HG02678 (cell line): ENCODE measurements around the gene PRDM5.
"Not testable (repeated sequence)": the region's sequence is repeated elsewhere in the genome, so short reads cannot be mapped to it uniquely, and the experiment has no call there.

Source experiments
- ATAC-seq: cut with Tn5 transposase; IDR thresholded peaks from one replicate; pipeline ENCODE4 v1.9.1; 2021; ENCODE audit warnings: mild to moderate bottlenecking, moderate library complexity; ENCODE audit not compliant: unreplicated experiment

PRDM5 gene

GRCh38 chr4:120761070-120761469, 161.5 kb downstream of the PRDM5 start:
- ATAC-seq, result no peak

DNA sequence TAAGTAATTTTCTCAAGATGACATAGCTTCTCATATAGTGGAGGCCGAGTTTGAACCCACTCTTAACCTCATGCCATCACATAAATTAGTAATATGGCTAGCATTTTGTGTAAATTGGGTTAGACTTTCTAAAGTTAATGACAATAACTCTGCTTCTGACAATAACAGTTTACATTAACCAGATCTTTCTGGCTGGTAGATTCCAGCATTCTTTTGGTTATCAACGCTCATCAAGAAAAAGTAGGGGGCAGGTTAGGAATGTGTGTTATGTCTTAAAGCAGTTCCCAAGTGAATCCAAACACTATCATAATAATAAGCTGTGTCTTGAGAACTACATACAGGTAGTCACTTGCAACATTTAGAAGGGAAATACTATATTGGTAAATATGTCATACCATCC, 162.5 kb downstream of the PRDM5 start:
- no peak for ATAC-seq

DNA sequence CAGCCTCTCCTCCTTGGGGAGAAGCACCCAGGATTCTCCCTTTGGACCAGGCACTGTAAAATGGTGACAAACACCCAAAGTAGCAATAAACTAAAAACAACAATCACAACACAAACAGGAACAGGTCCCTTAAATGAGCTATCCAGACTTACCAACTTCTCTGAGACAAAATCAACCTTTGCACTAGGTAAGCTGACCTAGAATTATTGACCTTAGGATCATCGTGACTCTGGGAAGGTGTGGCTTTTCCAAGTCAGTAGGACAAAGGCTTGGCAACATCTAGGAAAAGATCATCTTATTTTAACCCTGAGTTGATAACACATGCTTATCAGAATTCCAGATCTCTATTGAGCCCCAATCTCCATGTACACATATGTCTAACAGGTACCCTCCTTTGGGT, 166.7 kb downstream of the PRDM5 start:
- no peak for ATAC-seq

DNA sequence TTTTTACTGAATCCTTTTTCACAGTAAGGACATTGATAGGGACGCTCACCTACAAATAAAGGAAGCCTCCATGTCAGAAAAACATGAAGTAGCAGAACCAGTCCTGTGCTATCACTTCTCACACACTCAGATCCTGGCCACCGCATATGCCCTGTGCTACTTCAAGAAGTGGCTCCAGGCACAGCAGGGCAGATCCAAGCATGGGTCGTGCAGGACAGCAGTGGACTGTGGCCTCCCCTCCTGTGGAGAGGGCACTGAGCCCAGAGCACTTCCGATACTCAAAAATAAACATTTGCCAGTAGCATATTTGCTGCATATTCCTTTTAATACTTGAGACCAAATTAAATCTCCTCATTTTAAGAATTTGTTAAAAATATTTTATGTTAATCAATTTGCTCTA, 167.9 kb downstream of the PRDM5 start:
- no peak for ATAC-seq

DNA sequence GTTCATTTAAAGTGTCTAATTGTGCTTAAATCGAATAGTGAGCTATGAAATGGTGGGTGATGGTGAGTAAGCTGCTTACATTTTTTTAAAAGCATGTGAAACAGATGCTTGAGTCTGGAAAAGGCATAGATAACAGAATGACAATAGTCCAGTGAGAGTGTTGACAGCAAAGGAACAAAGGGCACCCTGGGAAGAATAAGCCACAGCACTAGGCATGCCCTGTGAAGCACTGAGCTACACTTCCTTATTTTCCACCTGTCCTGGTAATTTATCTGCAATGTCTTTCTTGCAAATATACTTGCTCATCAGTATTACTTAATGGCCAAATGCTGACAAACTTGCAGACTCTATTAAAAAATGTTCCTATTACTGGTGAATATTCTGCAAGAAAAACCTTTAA, 168.7 kb downstream of the PRDM5 start:
- ATAC-seq, result no peak

DNA sequence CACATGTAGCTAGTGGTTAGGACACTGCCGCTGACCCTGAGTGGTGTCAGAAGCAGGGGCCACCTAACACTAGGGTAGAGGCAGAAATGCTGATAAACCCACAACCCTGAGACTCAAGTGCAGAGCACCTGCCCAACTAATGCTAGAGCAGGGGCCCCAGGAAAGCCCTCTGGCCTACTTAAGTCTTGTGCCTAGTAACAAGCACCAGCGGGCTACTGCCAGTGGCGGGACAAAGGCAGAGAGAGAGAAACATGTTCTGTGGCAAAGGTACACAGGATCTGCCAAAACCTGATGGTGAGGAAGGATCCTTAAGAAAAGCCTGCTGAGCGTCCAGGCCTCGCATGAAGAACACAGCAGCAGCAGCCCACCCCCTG, 172.4 kb downstream of the PRDM5 start:
- no peak for ATAC-seq

GRCh38 chr4:120749445-120750151, 172.9 kb downstream of the PRDM5 start:
- peak; percentile 97 for ATAC-seq

DNA sequence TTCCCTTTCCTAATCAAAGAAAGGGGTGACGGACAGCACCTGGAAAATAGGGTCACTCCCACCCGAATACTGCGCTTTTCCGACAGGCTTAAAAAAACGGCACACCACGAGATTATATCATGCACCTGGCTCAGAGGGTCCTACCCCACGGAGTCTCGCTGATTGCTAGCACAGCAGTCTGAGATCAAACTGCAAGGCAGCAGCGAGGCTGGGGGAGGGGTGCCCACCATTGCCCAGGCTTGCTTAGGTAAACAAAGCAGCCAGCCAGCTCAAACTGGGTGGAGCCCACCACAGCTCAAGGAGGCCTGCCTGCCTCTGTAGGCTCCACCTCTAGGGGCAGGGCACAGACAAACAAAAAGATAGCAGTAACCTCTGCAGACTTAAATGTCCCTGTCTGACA, 180.9 kb downstream of the PRDM5 start:
- ATAC-seq, result not testable (repeated sequence)

DNA sequence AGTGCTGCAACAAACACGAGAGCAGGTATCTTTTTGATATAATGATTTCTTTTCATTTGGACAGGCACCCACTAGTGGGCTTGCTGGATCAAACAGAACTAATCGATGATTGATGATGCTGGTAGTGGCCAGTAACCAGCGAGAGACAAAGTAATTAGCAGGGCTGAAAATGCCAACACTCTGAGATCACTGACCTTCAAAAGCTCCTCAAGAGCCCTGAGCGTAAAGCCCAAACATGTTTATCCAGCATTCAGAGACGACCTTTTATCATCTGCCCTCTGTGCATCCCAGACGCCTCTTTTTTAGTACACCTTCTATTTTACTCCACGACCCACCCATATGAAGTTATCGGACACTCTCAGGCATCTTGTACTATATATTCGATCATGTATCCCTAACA, 186.2 kb downstream of the PRDM5 start:
- no peak for ATAC-seq

DNA sequence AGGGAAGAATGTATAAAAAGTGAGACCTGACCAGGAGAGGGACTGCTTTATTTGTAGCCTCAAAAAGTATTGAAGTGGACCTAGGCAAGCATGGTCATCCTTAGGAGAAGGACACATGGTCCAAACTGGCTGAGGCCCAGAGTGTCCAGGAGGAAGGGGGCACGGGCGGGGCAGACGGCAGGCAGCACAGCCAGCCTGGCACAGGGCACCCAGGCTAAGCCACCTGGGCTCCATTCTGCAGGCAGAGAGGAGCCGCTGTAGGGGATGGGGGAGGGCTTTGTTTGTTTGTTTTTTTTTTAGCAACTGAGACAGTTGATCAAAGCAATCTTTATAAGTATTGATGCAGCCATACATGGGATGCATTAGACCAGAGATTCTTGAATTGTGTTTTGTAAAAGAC, 188.6 kb downstream of the PRDM5 start:
- no peak for ATAC-seq

- ATAC-seq, result no peak
These were observed 189.5 kb downstream of the PRDM5 start for GRCh38 chr4:120733054-120733453.

GRCh38 chr4:120731561-120731960, 191.0 kb downstream of the PRDM5 start:
- no peak for ATAC-seq

DNA sequence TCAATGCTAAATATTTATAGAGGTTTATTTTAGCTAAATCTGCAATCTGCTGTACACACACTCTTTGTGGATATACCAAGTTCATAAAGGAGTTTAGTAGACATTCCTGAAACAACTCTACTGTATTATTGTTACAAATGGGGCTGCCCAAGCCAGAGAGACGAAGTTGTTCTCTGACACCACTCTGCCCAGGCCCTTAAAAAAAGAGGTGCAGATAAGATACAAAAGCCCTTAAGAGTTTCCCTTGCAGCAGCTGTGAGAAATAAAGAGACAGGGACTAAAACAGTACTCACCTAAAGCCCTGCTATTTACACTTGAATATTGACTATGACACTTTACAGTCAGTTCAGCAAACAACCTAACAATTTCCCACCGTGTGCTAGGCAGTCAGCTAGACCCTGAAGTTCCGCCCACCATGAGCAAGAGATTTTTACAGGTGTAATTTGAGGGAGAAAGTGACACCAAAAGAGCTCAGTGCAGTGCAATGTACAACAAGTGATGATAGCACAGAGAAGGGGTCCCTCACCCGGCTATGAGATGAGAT, 191.7 kb downstream of the PRDM5 start:
- no peak for ATAC-seq

DNA sequence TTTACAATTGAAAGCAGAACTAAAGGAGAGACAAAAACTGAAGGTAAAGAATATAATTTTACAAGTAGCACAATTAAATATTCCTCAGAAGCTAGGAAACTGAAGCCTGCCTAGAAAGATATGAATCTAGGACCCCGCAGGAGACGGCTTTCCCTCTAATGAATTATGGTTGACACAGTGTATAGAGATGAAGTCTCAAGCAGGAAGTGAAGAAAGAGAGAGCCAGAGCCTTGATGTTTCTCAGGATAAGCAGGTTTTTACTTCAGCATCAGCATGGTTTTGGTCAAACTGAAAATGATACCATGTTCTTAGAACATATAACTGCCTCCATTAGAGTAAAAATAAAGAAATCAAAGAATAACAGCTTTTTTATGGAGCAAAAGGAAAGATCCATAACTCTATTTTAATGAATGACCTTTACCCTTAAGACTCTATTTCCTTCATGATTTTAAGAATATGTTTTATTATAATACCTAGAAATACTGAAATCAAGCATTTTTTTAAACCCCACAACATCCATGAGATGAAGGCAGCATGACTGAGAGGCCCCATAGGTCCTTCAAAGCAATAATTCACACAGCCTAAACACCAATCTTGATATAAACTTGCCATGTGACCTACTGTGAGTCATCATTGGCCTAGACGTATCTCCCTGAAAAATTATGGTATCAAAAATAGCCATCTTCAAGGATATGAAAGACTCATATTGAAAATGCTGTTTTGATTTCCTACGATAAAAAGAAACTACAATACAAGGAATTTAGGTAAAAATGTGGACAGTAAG, 193.4 kb downstream of the PRDM5 start:
- no peak for ATAC-seq

GRCh38 chr4:120725639-120726580, 196.6 kb downstream of the PRDM5 start:
- ATAC-seq, result no peak

DNA sequence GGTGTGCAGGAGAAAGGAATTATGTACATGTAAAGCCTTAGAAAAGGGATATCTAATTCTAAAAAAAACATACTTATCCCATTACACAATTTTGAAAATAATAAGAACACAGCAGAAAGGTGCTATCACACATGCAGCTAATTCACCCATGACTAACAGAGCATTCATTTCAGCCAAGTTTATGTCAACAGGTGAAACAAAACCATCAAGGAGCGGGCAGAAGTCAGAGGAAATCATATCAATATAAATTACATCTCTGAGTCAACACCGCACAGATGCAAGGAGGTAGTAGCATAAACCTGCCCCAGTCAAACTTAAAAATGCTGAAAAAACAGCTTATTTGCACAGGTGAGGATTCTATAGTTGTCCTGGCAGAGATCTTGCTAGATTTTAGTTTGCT, 197.9 kb downstream of the PRDM5 start:
- ATAC-seq, result no peak

DNA sequence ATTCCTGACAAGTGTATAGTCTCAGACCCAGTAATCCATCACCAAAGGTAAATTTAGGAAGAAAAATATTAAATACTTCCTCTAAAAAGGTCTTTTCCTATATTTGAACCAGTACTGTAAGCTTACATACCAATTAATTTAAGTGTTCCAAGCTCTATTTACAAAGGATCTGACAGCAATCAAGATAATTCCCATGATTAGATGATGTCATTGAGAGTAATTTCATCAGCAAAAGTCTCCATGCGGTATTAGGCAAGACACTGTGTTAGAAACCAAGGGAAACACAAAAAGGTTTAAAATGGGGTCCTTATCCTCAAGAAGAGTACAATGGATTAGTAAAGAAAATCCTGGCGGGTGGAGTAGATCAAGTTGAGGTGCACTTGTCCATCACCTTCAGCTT, 198.5 kb downstream of the PRDM5 start:
- ATAC-seq, result no peak

- ATAC-seq, result no peak
These were observed 199.4 kb downstream of the PRDM5 start for GRCh38 chr4:120723105-120723504.

GRCh38 chr4:120722655-120723054, 199.9 kb downstream of the PRDM5 start:
- no peak for ATAC-seq

DNA sequence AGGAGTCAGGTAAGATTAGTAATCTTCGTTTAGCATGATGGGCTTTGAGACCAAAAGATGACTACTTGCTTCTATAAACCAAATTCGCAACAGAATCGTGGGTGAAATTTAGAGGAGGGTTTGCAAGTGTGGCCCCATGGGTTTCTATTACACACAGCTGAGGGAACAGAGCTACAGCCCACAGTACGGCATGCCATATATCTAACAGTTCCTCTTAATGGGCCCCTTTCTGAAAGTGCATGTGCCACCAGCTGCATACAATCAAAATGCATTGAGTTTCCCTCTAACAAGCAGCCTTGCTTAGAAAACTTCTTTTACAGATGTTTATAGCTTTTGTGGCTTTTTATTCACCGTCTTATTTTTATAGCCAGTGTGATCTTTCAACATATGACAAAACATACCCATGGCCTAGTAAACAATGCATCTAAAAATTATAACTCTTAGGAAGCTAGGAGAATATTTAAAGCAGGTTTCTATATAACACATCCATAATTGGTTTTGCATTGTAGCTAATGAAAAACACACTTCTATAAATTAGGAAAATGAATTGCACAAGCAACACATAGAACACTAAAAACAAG, 202.1 kb downstream of the PRDM5 start:
- ATAC-seq, result no peak
